A549 (cell line): ENCODE measurements around the gene MFAP4. TPM values are rescaled to one million over a fixed set of nuclear protein-coding genes. Genes with fewer than 3 reads are reported as not detected.
A peak's percentile ranks its signal among the peaks of the same experiment; 100 is the strongest.

ENCODE experiments used
- ATAC-seq, 2 experiments: fragments of 200-7000 bp in 1 of 2; fragments of >200 bp in 1 of 2; cut with Nextera tagmentation in 1 of 2; cut with Tn5 transposase in 1 of 2; 3 replicates each; pipeline versions ENCODE4 v1.8.0 to v1.9.1; 2018 to 2020; ENCODE audit warnings: mild to moderate bottlenecking in 1 of 2, moderate library complexity in 1 of 2
- CTCF ChIA-PET: fragments of 300-600 bp; sonication (Branson Sonifier 250); formaldehyde crosslinking; extraction: SDS; loops from one replicate; lab custom pipeline; 2021; ENCODE audit warnings: antibody characterized with exemption, inconsistent platforms; lab: Yijun Ruan, JAX
- POLR2A ChIA-PET: fragments of 350-600 bp; formaldehyde crosslinking; extraction: SDS; loops from one replicate; lab custom pipeline; 2021; ENCODE audit warnings: antibody characterized with exemption, inconsistent platforms; lab: Yijun Ruan, JAX
- DNase-seq, 2 experiments: peaks; one replicate each; pipeline versions ENCODE4 v3.0.0 to v3.0.0-alpha.2; 2011 to 2016; ENCODE audit warnings: low read depth in 1 of 2, low spot score in 1 of 2
- FAIRE-seq: peaks from 2 replicates; lab custom pipeline; 2011; peaks lifted over from hg19 to GRCh38; lab: Jason Lieb, UNC
- H3K27ac ChIP-seq, 2 experiments: fragments of >200 bp; sonication (Bioruptor Twin); formaldehyde crosslinking; 3 replicates each; pipeline ENCODE4 v1.5.1; 2016 to 2017
- H3K4me1 ChIP-seq: fragments of >200 bp; sonication (Bioruptor Twin); formaldehyde crosslinking; 3 replicates; pipeline ENCODE4 v1.6.1; 2016
- H3K4me2 ChIP-seq: fragments of >200 bp; sonication (Bioruptor Twin); formaldehyde crosslinking; 3 replicates; pipeline ENCODE4 v1.6.1; 2016
- H3K4me3 ChIP-seq: fragments of >200 bp; sonication (Bioruptor Twin); formaldehyde crosslinking; 3 replicates; pipeline ENCODE4 v1.5.1; 2016
- H3K9me3 ChIP-seq: fragments of >200 bp; sonication (Bioruptor Twin); formaldehyde crosslinking; 3 replicates; pipeline ENCODE4 v1.6.1; 2016
- CBX2 ChIP-seq: fragments of 200-600 bp; sonication (generic); IDR thresholded peaks from 2 replicates; pipeline ENCODE4 v1.6.1; 2016; ENCODE audit warnings: low read depth, mild to moderate bottlenecking, borderline replicate concordance
- CHD2 ChIP-seq: fragments of 150-350 bp; IDR thresholded peaks from 2 replicates; pipeline ENCODE4 v1.6.1; 2014; ENCODE audit warnings: low read length; ENCODE audit not compliant: partially characterized antibody
- CHD4 ChIP-seq: fragments of 200-600 bp; sonication (generic); IDR thresholded peaks from 2 replicates; pipeline ENCODE4 v1.6.1; 2016; ENCODE audit warnings: antibody characterized with exemption, mild to moderate bottlenecking, borderline replicate concordance
- E2F6 ChIP-seq: IDR thresholded peaks from 2 replicates; pipeline ENCODE4 v1.6.1; 2012; ENCODE audit warnings: low read depth, borderline replicate concordance
- EHMT2 ChIP-seq: fragments of 200-600 bp; sonication (generic); IDR thresholded peaks from 2 replicates; pipeline ENCODE4 v1.6.1; 2016; ENCODE audit warnings: antibody characterized with exemption, low read depth, mild to moderate bottlenecking, moderate library complexity
- ELK1 ChIP-seq: fragments of 150-350 bp; IDR thresholded peaks from 2 replicates; pipeline ENCODE4 v1.6.1; 2014; ENCODE audit warnings: low read depth, mild to moderate bottlenecking, low read length
- EP300 ChIP-seq, 2 experiments: fragments of >200 bp; sonication (Bioruptor Twin); formaldehyde crosslinking; IDR thresholded peaks; 2 replicates in 1 of 2; 3 replicates in 1 of 2; pipeline ENCODE4 v1.6.1; 2016 to 2017
- FOSB ChIP-seq: fragments of 250-450 bp; sonication (Bioruptor Pico); IDR thresholded peaks from 2 replicates; pipeline ENCODE4 v1.5.0; 2020; ENCODE audit warnings: mild to moderate bottlenecking, moderate library complexity
- FOSL2 ChIP-seq, 2 experiments: fragments of 450-650 bp in 1 of 2; fragments of >200 bp in 1 of 2; sonication (Bioruptor Twin) in 1 of 2; formaldehyde crosslinking; IDR thresholded peaks; 2 replicates each; pipeline versions ENCODE4 v1.5.0 to v1.6.1; 2016 to 2020; ENCODE audit warnings: mild to moderate bottlenecking in 1 of 2, moderate library complexity in 1 of 2
- HES2 ChIP-seq: fragments of >200 bp; sonication (Bioruptor Twin); formaldehyde crosslinking; IDR thresholded peaks from 2 replicates; pipeline ENCODE4 v1.6.1; 2016
- KDM1A ChIP-seq: fragments of 200-600 bp; sonication (generic); IDR thresholded peaks from 2 replicates; pipeline ENCODE4 v1.6.1; 2016; ENCODE audit warnings: low read depth, mild to moderate bottlenecking
- MAFK ChIP-seq: fragments of 450-650 bp; IDR thresholded peaks from 2 replicates; pipeline ENCODE4 v1.6.1; 2014; ENCODE audit not compliant: partially characterized antibody
- MAX ChIP-seq: IDR thresholded peaks from 2 replicates; pipeline ENCODE4 v1.6.1; 2012
- MAZ ChIP-seq: fragments of 150-350 bp; IDR thresholded peaks from 2 replicates; pipeline ENCODE4 v1.6.1; 2014; ENCODE audit warnings: antibody characterized with exemption, low read depth, low read length, borderline replicate concordance
- PBX3 ChIP-seq: IDR thresholded peaks from 2 replicates; pipeline ENCODE4 v1.6.1; 2012
- POLR2A ChIP-seq: IDR thresholded peaks from 2 replicates; pipeline ENCODE4 v1.6.1; 2012; ENCODE audit warnings: mild to moderate bottlenecking, low read length
- POLR2AphosphoS2 ChIP-seq: conservative IDR thresholded peaks from 2 replicates; pipeline ENCODE4 v1.6.1; 2012; ENCODE audit warnings: low read length, improper control_type of control experiment, inconsistent platforms
- RNF2 ChIP-seq: fragments of 200-600 bp; sonication (generic); IDR thresholded peaks from 2 replicates; pipeline ENCODE4 v1.6.1; 2016; ENCODE audit warnings: low read depth, mild to moderate bottlenecking, antibody characterized with exemption, moderate library complexity, borderline replicate concordance
- SREBF2 ChIP-seq: fragments of 450-650 bp; IDR thresholded peaks from 2 replicates; pipeline ENCODE4 v1.6.1; 2014; ENCODE audit warnings: mild to moderate bottlenecking, moderate library complexity
- TP53 ChIP-seq: fragments of 250-450 bp; sonication (Bioruptor Pico); IDR thresholded peaks from 2 replicates; pipeline ENCODE4 v1.5.0; 2021; ENCODE audit warnings: mild to moderate bottlenecking, moderate library complexity
- USF2 ChIP-seq: fragments of 450-650 bp; IDR thresholded peaks from 2 replicates; pipeline ENCODE4 v1.6.1; 2014; ENCODE audit warnings: antibody characterized with exemption
- ZFP36 ChIP-seq: fragments of 450-650 bp; IDR thresholded peaks from 2 replicates; pipeline ENCODE4 v1.6.1; 2014; ENCODE audit warnings: borderline replicate concordance; ENCODE audit not compliant: partially characterized antibody
- ZSCAN20 ChIP-seq: fragments of 250-450 bp; sonication (Bioruptor Pico); IDR thresholded peaks from 2 replicates; pipeline ENCODE4 v1.8.0; 2022; ENCODE audit warnings: mild to moderate bottlenecking, moderate library complexity
- WGBS: methylation state at CpG from one replicate; pipeline ENCODE4 v1.1.6; 2017; ENCODE audit errors: missing lambda C conversion rate; 5-methylcytosine and 5-hydroxymethylcytosine counted together
- polyA plus RNA-seq, 4 experiments: library from polyadenylated mRNA; depleted of rRNA in 3 of 4; stranded (reverse); fragments of >200 nt; fragmentation: RNase III in 1 of 4; extraction: RNeasy Plus Mini Kit Qiagen cat#74134 plus additional on column Dnase treatment in 1 of 4; gene quantifications; 2 replicates in 3 of 4; 3 replicates in 1 of 4; pipeline ENCODE4 v1.2.3, GENCODE V29; 2011 to 2017

MFAP4 gene
- polyA plus RNA-seq, 2 of the 4 experiments (the other 2 are of a cell fraction) = 0.13 TPM; not detected in 1

GRCh38 chr17:19405114-19405513 lies 18.1 kb upstream of the MFAP4 start:
- no peak overlapping the region for H3K4me2 ChIP-seq
- no peak overlapping the region for H3K27ac ChIP-seq
- H3K4me3 ChIP-seq = no peak overlapping the region
- ATAC-seq (no peak), DNase-seq (no peak), FAIRE-seq (no peak)
- no peaks in the 10 kb centered on the region for H3K4me1 ChIP-seq
- POLR2A ChIA-PET = no interaction called here
- WGBS = 78% methylated on average over 5 of the region's 5 CpGs
- TF ChIP-seq POLR2A (no peak), ZSCAN20 (CRISPR knock-in tag) (no peak), RNF2 (no peak), SREBF2 (no peak), ZFP36 (peak; percentile 40), POLR2AphosphoS2 (no peak), MAX (no peak), EHMT2 (no peak), KDM1A (peak; percentile 12; the same call in 1 of the 2 replicates), FOSB (CRISPR knock-in tag) (no peak), ELK1 (no peak), TP53 (no peak), CHD2 (no peak), USF2 (no peak), CHD4 (no peak)
- no peaks in the 10 kb centered on the region for H3K9me3 ChIP-seq
- CTCF ChIA-PET = interaction anchor here (1.1 to 2.4 kb wide), 4 partner anchors 16 to 43 kb away, joined by 3 to 10 read pairs (median 4); partner anchors contain the start of gene B9D1

- H3K4me1 ChIP-seq = no peaks in the 10 kb centered on the region
- FAIRE-seq = no peak
- no peak for DNase-seq
- no peaks in the 10 kb centered on the region for H3K9me3 ChIP-seq
- CTCF ChIA-PET = interaction anchor here (1.3 to 2.4 kb wide), 2 partner anchors 15 to 42 kb away, joined by 4 to 10 read pairs; partner anchors contain the start of gene B9D1
- WGBS = 33% methylated on average over 1 of the region's 1 CpG
- TF ChIP-seq E2F6 (no peak), ZFP36 (no peak), KDM1A (no peak), MAX (no peak), HES2 (no peak), PBX3 (no peak)
- no peak overlapping the region for H3K4me3 ChIP-seq
- no peak overlapping the region for H3K27ac ChIP-seq
- ATAC-seq = no peak
- POLR2A ChIA-PET = no interaction called here
- H3K4me2 ChIP-seq = no peak overlapping the region
Measured at GRCh38 chr17:19404264-19404663, 17.3 kb upstream of the MFAP4 start.

GRCh38 chr17:19403021-19403420 lies 16.0 kb upstream of the MFAP4 start:
- no peak for TF ChIP-seq CBX2
- no peak for TF ChIP-seq CHD2
- no peak for TF ChIP-seq MAX
- TF ChIP-seq USF2 = no peak
- TF ChIP-seq CHD4 = no peak
- TF ChIP-seq MAZ = no peak
- TF ChIP-seq EP300 (IDR thresholded peaks at IDR 0.05) = no peak
- no peak for TF ChIP-seq E2F6
- no peak for TF ChIP-seq MAFK
- TF ChIP-seq FOSL2 (IDR thresholded peaks at IDR 0.05) = no peak
- no peak for TF ChIP-seq FOSL2 (CRISPR knock-in tag; IDR thresholded peaks at IDR 0.05)
- TF ChIP-seq PBX3 = no peak
- TF ChIP-seq, all 56 proteins: peak for 0
- no peak for ATAC-seq
- Histone ChIP-seq H3K4me3 (no peak overlapping the region), H3K27ac (no peak overlapping the region), H3K9me3 (no peaks in the 10 kb centered on the region), H3K4me2 (no peak overlapping the region), H3K4me1 (peaks cover 8% of the 10 kb centered on the region)
- ChIA-PET CTCF (interaction anchor here (0.8 to 4.6 kb wide), 7 partner anchors 13 to 359 kb away, joined by 3 to 24 read pairs (median 4); partner anchors contain the start of gene B9D1), POLR2A (no interaction called here)
- FAIRE-seq = no peak
- 77% methylated on average over 4 of the region's 4 CpGs for WGBS
- no peak for DNase-seq
